DMS79 (cell line): Measurements from ENCODE around the gene C1QTNF9.
A peak's percentile ranks its signal among the peaks of the same experiment; 100 is the strongest.
"Not testable (repeated sequence)": the region's sequence is repeated elsewhere in the genome, so short reads cannot be mapped to it uniquely, and the experiment has no call there.

Experiments
- DNase-seq: peaks from one replicate; lab custom pipeline; 2025; lab: John Stamatoyannopoulos, UW

The C1QTNF9 gene

DNA sequence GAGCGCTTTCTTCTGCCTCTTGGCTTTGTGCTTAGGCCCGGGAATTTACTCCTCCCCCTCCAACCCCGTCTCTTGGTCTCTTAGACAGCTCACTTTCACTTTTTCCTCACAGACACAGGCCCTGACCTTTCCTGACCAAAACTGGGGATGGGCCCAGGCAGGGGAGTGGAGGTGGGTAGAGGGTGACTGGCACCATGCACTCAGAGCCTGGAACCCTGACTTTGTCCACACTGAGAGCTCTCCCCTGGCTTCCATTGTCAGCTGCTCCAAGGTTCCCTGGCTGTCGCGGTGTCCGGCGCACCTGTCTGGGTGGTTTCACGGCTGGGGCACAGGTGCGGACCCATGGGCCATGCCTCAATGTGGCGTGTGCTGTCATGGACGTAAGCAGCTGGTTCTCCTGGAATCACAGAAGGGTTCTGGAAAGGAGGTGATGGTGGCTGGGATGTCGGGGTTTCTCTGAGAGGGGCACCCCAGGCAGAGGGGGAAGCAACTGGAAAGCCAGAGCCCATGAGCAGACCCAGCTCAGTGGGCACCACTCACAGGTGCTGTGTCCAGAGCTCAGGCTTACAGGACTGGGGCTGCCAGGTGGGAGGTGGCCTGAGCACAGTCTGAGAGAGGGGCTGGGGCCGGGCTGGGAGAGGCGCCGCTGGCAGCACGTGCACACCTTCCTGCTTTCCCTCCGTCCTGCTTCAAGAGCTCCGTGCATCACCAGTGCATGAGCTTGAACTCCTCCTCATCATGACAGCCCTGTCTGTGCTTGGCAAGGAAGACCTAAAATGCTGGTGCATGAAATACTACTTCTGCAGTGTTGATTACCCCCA is 28.0 kb upstream of the C1QTNF9 start:
- DNase-seq: no peak

DNA sequence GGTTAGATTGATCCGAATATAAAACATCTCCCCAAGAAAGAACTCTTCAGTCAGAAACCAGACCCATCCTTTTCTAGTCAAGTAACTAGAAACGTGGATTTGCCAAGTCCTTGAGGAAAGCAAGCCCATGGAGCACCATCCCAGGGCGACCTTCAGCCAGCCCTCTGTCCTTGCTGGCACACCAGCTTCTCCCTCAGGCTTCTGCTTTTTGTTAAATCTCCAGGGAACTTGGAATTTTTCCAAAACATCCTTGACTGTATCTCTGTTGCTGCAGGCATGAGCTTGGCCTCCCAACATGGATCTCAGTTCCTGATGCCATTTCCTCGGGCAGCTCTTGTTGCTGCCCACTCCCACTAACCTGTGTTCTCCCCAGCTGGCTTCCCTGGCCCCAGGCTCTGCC is 27.1 kb upstream of the C1QTNF9 start:
- DNase-seq: no peak

DNA sequence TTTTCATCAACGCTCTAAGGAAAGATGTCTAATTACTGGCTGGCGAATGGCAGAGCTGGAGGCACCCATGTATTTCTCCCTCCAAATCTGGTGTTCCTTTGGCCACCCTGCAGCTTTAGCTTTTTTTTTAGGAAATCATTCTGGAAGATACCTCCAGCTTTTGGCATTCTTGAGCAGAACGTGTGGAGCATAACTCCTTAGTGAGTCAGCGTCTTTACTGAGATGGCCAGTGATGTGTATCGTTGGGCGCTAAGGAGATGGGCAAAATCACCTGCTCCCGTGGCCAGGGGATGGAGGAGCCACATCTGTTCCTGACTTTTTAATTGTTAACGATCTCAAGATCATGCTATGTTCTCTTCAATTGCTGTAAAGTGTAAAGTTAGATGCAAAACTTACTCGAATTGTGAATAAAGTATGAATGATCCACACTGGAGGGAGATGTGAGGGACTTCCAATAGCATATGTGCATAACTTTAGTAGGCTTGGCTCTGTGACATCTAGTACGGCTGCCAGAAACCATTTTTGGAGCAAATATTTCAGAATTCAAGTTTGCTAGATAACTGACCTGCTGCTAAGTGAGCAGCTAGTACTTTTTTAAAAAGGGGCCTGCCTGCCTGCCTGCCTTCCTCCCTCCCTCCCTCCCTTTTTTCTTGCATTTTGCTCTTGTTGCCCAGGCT is 24.4 kb upstream of the C1QTNF9 start:
- no peak for DNase-seq

DNA sequence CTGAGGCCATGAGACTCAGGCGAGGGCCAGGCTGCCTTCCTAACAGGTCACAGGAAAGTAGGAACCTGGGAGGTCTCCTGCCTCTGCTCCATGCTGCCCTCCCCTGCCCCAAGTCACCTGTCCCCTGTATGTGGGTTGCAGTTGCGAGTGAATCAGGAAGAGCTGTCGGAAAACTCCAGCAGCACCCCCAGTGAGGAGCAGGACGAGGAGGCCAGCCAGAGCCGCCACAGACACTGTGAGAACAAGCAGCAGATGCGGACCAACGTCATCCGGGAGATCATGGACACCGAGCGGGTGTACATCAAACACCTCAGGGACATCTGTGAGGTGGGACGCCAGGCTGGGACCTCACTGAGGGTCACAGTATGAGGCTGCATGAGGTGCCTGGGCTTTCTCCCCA is 22.8 kb upstream of the C1QTNF9 start:
- DNase-seq: no peak

DNA sequence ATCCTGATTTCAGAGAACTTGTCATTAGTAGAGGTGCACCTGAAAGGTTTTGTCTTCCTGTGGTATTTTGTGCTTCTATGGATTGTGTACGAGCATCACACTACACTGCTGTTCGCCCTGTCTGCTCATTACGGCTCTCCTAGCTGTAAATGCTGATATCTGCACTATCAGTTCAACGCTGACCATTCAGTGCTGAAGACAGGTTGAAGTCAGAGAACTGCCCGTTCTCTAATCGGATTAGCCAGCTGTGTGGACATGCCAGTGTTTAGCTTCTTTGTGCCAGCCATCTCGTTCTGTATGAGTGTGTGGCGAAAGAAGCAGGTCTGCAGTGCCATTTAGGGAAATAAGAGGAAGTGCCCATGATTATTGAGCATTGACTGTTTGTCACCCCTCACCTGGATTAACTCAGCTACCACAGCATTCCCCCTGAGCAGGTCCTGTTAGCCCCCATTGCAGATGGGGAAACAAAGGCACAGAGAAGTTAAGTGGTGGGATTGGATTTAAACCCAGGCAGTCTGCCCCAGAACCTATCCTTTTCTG is 21.6 kb upstream of the C1QTNF9 start:
- no peak for DNase-seq

DNA sequence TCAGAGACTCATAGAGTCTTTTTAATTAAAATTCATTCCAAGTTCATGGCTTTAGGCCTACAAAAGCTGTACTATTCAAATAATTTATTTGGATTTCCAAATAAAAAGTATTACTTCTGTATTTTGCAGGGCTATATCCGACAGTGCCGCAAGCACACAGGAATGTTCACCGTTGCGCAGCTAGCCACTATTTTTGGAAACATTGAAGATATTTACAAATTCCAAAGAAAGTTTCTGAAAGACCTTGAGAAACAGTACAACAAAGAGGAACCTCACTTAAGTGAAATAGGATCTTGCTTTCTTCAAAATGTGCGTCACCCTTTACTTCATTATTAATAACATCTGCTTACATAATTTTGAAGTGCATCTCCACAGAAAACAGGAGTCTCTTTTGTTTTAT is 20.5 kb upstream of the C1QTNF9 start:
- DNase-seq: no peak

DNA sequence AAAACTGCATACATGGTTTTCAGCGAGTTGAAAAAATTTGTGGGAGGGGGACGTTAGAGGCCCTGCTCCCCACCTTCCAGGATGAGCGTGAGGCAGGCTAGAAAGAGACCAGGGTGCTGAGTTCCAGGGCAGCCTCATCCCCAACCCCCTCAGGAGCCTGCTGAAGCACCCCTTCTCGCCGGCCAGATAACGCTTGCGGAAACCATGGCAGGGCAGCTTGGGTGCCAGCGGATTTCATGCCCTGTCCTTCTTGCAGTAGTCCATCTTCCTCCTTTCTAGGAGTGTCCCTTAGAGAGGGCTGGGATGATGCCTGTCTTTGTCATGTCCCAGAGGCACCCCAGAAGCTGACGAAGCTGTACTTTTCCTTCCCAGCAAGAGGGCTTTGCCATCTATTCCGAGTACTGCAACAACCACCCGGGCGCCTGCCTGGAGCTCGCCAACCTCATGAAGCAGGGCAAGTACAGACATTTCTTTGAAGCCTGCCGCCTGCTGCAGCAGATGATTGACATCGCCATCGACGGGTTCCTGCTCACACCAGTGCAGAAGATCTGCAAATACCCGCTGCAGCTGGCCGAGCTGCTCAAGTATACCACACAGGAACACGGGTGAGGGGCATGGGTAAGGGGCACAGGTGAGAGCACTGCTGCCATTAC is 19.0 kb upstream of the C1QTNF9 start:
- DNase-seq: no peak

DNA sequence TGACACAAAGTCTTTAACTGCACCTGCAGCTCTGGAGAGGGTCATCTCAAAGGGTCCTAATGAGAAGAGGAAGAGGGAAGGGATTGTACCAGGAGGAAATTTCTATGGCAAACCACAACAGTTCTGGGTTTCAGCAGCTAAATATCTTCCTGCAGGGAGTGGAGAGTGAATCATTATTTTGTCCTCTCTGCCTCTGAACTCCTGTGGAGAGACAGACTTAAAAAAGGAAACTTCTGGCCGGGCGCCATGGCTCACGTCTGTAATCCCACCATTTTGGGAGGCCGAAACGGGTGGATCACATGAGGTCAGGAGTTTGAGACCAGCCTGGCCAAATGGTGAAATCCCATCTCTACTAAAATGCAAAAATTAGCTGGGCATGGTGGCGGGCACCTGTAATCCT is 16.9 kb upstream of the C1QTNF9 start:
- DNase-seq: no peak

DNA sequence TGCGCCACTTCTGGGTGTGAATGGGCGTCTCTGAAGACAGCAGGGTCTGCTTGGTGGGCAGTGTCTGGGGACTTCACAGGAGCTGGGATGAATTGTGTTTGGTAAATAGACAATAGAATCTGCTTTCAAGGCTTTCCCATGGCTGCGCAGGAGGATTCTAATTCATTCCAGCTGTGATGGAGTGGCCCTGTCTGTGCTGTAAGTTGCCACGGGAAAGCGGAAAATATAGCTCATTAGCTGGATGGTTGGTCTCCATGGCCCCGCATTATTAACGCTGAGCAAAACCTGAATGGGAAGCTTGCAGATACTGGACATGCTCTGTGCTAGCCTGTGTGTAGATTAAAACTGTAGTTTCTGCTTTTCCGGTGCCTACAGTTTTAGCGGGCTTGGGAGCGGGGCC is 15.6 kb upstream of the C1QTNF9 start:
- no peak for DNase-seq

DNA sequence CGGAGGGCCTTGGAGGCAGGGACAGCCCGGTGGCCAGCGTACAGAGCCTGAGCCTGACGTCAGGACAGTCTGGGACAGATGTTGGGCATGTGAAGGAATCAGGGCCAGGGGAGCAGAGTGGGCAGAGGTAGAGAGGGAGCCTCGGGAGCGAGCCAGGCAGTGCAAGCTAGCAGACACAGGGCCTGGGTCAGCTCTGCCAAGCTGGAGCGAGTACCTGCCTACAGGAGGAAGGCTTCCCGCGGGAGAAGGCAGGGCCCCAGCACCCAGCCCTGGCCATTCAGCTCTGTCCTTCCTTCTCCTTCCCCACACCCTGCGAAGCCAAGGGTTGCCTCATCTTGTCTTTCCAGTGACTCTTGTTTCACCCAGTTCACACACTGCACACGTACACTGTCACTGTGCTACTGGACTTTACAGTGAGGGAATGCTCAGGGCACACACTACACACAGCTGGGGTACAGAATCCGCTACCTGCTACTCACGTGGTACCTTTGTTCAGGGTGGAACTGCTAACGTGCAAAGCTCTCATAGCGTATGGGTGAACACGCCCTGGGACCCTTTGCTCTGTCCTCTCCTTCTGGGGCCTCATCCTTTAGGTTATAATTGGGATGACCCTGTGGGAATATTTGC is 9.8 kb upstream of the C1QTNF9 start:
- no peak for DNase-seq

DNA sequence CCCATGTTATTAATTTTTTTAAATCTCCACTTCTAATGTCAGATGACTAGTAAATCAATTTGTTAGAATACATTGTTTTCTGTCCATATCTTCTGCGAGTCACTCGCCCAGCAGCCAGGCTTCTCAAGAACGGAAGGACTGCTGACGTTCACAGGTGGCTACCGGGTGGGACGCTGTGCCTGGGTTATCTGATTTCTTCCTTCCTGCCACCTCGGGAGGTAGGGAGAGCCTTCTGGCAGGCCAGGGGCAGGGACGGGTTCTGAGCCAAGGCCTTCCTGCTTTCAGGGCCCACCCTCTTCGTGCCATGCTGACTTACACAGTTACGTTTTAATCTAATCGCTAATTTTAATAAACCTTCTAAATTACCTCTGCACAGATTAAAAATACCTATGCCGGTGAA is 7.9 kb upstream of the C1QTNF9 start:
- no peak for DNase-seq

DNA sequence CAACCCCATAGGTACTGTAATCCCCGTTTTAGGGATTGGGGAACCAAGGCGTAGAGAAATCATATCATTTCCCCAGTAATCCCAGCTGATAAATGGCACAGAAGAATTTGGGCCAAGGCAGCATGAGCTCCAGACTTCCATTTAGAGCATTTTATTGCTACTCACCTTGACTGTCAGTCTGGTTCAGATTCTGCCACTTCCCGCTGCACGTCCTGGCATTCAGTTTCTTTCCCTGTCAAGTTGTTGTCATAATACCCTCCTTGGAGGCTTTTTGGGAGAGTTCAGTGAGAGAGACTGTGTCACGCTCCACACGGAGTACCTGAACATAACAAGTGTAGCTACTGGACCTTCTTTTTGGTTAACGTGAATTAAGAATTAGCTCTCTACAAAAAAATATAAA is 7.5 kb upstream of the C1QTNF9 start:
- DNase-seq: no peak

DNA sequence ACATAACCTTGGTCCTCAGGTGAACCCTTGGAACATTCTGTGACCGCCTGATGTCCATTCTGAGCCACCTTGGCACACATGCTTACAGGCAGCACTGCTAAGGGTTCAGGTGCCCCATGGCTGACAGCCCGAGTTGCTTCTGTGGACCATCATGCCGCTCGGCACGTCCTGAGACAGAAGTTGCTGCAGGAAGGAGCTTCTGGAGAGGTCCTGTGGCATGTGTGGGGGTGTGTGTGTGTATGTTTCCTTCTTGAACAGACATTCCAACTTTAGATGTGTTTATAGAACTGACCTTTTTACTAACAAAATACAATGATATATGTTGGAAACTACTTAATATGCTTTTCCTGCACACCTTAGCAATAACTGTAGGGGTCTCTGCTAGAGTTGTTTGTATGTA is 4.8 kb upstream of the C1QTNF9 start:
- DNase-seq: no peak

DNA sequence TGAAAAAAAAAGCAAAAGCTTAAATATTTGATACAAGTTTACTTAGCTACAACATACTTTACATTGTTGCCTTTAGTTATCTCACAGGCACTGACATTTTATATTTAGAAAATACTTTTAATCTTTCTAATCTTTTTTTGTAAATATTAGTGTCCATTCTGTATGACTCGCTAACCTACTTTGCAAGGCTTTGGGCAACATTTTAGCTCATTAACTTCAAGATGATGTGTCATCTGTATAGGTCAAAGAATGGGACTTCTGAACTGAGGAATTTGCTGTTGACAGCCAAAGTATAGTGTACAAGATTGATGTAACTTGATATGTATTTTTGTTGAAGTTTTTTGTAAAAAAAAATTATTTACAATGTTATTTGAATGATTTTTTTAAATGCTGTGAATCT is 2.7 kb upstream of the C1QTNF9 start:
- DNase-seq: no peak

DNA sequence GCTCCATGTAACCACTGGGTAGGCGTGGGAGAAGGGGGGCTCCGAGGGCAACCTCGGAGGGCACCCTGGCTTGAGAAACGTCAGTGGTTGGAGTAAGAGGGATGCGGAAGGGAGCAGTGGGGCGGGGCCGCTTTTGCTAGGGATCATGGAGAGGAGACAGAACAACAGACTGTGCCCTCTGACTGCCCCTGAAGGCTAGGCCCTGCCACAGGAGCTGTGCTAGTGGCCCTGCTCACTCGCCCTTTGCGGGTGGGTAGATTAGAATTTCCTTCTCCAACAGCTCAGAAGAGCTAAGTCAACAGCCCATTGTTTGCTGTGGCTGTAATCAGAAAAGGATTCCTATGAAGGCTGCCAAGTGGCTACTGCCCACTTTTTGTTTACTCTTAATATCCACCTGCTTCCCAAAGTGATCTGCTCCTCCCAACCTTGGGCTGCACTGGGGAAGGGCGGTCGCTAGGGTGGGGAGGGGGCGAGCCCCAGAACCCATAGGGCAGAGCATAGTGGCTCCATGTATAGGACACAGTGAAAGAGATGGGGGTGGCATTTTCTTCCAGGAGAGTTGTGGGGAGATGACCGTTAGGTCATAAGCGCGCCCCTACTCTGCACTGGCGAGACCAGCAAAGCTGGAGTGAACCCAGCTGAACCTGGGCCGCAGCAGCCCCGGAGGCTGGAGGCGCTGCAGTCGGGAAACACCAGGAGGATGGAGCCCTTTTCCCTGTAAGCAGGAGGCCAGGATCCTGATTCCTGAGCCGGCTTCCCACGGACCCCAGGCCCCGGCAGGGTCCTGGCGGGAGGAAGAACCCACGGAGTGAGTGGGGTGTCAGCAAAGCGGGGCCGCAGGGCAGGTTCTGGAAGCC is 1.9 kb upstream of the C1QTNF9 start:
- DNase-seq: peak; percentile 1

DNA sequence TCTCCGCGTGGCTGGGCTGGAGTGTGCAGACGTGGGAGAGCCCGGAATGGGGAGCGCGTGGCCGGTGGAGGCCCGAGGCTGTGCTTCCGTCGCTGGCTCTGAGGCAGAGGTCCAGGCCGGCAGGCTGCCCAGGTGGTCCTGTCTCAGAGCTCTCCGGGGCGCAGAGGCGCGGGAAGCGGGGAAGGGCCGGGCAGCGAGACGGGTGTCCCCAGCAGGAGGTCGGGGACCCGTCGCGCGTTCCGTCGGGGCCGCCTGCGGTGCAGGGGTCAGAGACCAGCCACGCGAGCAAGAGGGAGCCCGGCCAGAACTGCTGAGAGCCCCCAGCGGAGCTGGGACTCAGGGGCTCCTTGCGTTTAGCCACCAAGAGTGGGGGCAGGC is 1.3 kb upstream of the C1QTNF9 start:
- DNase-seq: no peak

DNA sequence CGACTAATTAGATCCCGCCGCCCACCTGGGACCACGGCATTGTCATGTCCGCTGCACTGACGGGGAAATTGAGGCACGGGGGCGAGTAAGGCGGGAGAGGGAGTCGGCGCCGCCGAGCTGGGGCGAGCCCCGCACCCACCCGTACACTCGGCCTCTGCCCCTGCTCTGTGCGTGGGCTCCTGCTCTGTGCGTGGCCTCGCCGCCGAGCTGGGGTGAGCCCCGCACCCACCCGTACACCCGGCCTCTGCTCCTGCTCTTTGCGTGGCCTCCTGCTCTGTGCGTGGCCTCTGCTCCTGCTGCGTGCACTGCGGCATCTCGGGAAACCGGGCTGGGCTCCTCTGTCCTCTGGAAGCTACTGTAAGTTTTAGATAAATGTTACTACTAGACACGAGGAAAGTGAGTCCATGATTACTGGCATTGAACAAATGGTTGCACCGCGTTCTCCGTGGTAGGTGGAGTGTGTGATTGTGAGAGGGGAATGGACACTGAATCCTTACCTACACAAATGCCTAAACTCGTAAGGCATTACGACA is 826 bp upstream of the C1QTNF9 start:
- no peak for DNase-seq

DNA sequence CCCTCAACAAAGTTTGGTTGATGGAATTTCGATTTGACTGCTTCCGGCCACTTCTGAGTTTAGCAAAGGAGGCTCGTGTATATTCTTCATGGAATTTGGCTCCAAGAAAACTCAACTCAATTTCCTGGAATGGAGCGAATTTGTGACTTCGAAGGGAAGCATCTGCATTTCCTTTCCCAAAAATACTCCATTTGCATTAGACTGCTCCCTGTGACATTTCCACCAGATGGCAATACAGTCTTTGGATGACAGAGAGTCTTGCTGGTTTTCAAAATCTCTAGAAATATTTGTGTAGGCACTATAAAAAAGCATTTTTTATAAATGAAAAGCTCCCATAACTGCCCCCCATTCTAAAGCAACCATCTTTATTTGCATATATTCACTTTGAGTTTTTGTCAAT is 4.1 kb downstream of the C1QTNF9 start:
- DNase-seq: no peak

DNA sequence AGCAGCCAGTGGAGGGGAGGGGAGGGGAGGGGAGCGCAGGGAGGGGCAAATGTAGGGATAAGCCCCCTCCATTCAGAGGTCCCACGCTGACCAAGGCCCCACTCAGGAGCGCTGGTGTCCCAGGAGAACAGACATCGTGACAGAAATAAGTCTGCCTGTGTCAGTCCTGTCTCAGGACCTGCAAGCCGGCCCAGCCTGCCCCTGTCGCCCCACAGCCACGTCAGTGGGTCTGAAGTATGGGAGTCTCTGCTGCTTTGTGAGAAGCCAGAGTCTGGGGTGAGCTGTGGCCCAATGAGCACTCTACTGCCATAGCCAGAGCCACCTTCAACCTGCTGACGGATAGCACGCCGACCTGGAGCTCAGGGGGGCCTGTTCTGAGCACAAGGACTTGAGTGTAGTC is 8.5 kb downstream of the C1QTNF9 start:
- DNase-seq: not testable (repeated sequence)

DNA sequence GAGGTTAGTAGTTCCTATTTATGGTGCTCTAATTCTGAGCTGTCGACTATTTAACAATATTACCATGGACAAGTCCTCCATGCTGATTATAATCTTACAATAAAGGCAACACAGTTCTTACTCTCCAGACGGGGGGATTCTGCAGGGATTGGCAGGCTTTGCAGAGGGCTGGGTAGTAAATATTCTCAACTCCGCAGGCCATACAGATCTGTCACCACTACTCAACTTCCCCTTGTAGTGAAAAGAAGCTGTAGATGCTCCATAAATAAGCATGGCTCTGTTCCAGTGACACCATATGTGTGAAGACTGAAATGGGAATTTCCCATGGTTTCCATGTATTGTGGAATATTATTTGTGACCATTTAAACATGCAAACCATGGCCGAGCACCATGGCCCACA is 9.5 kb downstream of the C1QTNF9 start:
- not testable (repeated sequence) for DNase-seq

DNA sequence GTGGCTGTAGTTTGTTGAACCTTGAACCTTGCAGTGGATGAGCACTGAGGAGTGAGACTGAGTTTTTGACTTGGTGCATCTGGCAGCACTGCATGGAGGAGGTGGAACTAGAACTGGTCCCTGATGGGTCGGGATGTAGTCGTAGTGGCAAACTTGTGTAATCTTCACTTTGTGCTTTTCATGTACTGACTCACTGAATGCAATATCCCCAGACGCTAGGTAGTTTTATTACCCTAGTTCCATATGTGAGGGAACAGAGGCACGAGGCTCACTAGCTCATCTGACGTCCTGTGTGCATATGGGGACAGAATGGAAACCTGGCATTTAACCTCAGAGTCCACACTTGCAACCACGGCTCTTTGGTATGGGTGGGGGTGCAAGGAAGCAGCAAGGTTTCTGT is 10.3 kb downstream of the C1QTNF9 start:
- not testable (repeated sequence) for DNase-seq
